GM19351 (cell line): ENCODE results near the gene FXYD5.
A peak's percentile ranks its signal among the peaks of the same experiment; 100 is the strongest.

Source experiments
- ATAC-seq: cut with Tn5 transposase; IDR thresholded peaks from one replicate; pipeline ENCODE4 v1.9.1; 2021; ENCODE audit warnings: mild to moderate bottlenecking, moderate library complexity; ENCODE audit not compliant: unreplicated experiment

Gene FXYD5

DNA sequence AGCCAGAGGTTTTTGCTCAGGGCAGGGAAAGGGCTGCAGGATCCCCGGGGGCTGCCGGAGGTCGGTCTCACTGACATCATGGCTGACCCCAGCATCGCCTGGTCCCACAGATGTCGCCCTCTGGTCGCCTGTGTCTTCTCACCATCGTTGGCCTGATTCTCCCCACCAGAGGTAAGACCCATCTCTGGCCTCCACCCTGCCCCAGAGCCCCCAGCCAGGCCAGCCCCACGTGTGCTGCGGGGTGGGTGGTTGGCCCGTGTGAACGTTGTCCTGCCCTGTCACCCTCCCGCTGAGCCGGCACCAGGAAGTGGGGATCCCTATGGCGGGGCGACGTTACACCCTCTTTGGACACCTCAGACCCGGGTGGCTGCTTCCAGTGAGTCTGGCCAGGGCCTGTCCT is 906 bp downstream of the FXYD5 start:
- peak; percentile 39 for ATAC-seq

DNA sequence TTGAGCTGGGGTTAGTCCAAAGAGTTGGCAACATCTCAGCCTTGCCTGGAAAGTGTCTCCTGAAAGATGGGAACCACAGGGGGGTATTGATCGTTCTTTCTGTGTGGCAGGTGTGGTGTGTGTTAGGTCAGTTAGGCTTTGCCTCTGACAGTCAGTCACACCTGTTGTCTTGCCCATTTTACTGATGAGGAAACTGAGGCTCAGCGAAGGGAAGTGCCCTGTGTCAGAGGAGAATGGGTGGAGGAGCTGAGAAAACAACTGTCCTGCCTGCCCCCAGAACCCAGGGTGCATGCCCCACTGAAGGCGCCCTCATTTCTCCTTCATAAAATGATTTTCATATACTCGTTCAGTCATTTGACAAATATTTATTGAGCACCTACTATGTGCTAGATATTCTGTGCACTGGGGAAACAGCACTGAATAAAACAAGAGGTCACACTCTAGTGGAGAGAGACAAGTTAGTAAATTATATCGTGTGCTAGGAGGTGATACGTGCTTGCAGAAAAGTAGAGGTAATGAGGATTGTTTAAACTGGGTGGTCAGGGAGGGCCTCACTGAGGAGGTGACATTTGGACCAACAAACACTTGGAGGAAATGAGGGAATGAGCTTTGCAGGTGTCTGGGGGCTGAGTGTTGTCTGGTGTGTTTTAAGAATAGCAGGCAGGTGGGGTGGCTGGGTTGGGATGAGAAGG is 1.6 kb downstream of the FXYD5 start:
- no peak for ATAC-seq

DNA sequence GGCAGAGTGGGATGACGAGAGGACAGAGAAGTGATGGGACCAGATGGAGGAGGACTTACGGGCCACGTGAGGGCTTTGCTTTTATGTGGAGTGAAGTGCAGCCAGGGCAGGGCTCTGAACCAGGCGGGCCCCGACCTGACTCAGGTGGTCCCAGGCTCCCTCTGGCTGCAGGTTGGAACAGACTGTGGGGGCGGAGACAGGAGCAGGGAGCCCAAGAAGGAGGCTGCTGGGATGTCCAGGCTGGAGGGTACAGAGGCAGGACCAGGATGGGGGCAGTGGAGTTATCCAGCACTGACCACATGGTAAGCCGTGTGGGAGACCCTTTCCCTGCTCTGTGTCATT is 2.1 kb downstream of the FXYD5 start:
- no peak for ATAC-seq

DNA sequence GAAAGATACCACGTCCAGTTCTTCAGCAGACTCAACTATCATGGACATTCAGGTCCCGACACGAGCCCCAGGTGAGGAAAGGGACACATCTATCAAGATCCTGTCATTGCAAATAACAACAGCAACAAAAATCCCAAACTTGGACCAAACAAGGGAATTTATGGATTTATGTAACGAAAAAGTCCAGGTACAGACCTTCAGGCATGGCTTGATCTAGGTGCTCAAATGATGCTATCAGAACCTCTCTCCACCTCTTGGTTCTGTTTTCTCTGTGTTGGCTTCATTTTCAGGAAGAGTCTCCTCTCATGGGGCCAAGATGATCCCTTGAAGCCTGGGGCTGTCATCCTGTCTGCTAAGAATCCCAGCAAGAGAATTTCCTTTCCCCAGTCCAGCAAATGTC is 2.9 kb downstream of the FXYD5 start:
- ATAC-seq, result no peak

DNA sequence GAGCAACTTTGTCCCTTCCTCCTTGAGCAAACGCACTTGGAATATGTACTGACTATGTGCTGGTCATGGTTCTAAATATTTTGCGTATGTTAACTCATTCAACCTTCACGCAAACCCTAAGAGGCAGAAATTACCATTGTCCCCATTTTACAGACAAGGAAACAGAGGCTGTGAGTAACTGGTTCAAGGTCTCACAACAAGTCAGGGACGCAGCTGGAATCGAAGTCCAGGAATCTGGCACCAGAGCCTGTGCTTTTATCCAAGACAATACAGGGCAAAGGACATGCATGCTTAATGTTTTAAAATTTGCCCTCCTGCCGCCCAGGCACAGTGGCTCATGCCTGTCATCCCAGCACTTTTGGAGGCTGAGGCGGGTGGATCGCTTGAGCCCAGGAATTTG is 5.1 kb downstream of the FXYD5 start:
- ATAC-seq, result no peak

DNA sequence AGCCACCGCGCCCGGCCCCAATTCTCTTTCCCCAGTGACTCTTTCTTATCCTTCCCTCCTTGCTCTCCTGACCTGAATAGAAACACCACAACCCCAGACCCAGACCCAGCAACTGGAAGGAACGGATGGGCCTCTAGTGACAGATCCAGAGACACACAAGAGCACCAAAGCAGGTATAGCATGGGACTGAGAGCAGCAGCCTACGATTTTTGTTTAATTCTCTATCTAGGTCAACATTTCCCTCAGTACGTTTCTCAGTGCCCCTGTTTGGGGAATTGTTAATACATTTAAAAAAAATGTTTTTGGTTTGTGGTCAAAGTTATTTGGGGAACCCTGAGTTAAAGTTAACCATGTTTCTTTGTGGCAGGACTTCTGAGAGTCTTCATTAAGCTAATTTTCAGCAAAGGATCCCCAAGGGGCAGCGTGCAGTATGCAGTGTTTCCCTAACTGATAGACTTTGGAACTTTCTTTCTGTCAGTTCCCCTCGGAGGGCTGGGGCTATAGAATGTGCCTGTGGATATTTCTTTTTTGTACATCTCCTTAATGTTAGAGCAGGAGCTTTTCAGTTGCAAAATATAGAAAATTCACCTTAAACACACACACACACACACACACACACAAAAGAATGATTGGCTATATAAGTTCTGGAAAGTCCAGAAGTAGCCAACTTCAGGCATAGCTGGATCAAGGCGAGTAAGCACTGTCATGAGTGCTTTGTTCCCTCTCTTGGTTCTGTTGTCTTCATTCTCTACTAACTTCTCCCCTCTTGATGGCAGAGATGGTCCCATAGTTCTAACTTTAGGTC is 6.3 kb downstream of the FXYD5 start:
- ATAC-seq, result no peak

DNA sequence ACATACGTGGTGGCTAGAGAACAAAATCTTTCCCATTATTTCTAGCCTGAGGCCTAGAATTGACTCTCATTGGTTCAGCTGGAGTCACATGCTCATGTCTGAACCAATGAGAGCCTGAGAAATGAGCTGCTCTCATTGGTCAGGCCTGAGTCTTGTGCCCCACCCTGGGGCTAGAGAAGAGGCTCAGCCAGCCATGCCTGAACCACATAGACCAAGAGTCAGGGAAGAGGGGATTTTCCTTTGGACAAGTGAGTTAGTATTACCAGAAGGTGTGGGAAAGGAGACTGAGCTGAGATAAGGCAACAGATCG is 6.9 kb downstream of the FXYD5 start:
- ATAC-seq, result no peak

DNA sequence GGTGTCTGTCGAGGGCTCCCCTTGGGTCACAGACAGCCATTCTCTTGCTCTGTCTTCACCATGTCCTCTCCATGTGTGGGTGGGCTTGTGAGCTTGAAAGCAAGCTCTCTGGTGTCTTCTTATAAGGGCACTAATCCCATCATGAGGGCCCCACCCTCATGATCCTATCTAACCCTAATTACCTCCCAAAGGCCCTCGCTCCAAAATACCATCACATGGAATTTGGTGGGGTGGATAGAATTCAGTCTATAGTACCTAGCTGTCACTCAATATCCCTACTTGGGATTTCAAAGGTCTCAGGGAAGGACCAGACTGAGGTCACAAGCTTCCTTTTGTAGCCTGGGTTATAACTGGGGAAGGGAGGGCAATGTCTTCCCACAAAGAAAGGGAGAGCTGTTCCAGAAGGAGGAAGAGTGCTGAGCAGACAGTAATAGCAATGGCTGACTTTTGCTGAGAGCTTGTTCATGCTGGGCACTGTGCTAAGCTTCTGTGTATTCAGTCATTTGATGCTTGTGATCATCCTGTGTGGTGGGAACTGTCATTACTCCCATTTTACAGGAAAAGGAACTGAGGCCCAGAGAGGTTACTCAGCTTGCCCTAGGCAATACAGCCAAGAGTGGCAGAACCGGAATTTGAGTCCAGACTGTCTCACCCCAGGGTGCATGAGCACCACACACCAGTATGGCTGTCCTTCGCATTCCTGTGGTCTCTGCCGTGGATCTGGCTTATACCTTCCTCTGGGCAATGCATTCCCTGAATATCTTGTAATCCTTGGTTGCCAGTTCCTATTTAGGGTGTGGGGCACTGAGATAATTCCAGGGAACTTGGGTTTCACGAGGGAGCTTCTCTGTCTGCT is 8.2 kb downstream of the FXYD5 start:
- ATAC-seq, result no peak

DNA sequence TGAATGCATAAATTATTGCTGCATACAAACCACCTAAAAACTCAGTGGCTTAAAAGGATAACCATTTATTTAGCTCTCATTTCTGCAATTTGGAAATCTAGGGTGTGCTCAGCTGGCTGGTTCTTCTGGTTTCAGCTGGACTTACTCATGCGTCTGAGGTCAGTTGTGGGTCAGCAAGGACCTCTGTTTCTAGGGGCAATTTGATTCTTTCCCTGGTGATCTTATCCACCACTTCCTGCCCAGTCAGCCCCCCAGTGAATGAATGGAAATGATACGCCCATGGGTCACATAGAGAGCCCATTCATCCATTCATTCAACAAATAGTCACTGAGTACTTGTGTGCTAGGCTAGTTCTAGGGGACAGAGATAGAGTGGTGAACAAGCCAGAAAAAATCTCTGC is 9.9 kb downstream of the FXYD5 start:
- no peak for ATAC-seq

DNA sequence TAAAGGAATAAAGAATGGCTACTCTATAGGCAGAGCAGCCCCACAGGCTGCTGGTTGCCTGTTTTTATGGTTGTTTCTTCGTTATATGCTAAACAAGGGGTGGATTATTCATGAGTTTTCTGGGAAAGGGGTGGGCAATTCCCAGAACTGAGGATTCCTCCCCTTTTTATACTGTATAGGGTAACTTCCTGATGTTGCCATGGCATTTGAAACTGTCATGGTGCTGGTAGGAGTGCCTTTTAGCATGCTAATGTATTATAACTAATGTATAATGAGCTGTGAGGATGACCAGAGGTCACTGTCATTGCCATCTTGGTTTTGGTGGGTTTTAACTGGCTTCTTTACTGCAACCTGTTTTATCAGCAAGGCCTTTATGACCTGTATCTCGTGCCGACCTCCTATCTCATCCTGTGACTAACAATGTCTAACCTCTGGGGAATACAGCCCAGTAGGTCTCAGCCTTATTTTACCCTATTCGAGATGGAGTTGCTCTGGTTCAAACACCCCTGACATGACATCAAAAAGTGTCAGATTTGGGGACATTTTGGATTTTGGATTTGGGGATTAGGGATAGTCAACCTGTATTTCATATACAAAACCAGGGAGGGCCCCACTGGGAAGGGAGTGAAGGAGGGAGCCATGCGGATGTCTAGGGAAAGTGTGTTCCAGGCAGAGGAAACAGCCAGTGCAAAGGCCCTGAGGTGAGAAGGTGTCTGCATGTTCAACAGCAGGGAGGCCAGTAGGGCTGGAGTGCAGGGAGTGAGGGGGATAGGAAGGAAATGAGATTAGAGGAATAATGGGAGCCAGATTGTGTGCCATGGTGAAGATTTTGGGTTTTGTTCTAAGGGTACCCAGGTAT is 10.9 kb downstream of the FXYD5 start:
- no peak for ATAC-seq

DNA sequence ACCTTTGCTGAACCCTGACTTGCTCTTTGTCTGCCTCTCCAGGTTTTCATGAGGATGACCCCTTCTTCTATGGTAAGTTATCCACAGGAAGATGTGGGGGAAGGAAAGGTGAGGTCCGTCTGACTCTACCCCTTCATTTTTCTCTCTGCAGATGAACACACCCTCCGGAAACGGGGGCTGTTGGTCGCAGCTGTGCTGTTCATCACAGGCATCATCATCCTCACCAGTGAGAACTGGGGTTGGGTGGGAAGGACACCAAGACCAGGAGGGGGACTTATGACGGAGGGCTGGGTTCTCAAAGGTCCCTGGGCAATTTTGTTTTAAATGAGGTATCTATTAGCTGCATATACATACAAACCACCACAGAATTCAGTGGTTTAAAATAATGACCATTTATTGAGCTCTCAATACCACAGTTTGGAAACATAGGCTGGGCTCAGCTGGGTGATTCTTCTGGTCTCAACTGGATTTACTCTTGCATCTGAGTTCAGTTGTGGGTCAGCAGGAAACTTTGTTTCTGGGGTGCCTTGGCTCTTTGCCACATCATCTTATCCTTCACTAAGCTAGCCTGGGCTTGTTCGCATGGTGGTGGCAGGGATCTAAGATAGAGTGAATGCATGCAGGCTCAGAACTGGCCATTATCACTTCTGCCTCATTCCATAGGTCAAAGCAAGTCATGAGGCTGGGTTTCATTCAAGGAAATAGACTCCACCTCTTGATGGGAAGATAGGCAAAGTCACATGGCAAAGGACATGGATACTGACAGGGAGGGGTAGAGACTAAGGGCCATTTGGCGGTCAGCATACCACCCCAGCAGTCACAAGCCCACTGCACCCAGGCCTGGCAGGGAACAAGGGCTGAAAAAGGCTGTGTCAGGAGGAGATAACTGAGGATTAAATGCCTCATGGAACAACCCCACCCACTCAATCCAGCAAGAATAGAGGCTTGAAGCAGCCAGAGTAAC is 11.8 kb downstream of the FXYD5 start:
- ATAC-seq, result no peak

DNA sequence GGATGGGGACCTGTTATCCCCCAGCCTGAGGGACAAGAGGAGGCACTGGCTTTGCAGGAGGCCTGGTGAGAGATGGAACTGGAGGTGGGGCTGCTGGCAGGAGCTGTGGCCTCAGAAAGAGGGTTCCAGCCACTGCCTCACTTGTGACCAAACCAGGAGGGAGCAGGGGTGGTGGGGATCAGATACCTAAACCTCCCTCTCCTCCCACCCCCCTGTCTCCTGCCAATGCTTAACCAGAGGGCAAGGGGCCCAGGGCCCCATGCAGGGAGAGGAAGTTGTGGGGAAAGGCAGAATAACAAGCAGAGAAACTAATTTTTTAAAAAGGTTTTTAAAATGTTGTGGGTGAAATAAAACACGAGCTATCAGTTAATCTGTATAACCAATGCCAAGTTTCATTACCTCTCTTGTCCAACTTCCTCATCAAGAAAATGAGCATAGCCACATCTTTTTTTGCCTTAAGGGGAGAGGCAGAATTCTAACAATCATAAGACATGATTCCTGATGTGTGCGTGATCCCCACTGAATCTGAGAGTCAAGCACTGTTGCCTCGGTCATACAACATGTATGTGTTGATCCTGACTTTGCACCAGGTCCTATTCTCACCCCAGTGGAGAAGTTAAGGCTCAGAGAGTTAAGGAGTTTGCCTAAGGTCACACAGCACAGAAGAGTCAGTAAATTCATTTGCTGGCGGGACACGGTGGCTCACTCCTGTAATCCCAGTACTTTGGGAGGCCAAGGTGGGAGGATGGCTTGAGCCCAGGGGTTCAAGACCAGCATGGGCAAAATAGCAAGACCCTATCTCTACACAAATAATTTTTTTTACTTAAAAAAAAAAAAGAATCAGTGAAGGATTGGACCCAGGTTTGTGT is 12.9 kb downstream of the FXYD5 start:
- ATAC-seq, result no peak

DNA sequence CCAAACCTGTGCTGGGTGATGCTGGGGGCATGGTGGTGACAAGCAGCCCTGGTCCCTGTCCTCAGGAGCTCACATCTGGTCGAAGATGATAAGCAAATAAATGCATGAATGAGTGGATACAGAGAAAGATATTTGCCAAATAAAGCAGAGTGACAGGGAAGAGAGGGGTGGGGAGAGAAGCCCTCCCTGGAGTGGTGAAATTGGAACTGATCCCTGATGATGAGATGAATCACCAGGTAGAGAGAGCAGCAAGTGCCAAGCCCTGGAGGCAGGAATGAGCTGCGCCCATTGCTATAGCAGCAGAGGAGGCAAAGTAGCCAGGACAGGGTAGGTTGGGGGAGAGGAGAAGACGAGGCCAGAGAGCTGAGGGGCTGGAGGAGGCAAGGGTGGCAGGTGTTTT is 13.7 kb downstream of the FXYD5 start:
- no peak for ATAC-seq

DNA sequence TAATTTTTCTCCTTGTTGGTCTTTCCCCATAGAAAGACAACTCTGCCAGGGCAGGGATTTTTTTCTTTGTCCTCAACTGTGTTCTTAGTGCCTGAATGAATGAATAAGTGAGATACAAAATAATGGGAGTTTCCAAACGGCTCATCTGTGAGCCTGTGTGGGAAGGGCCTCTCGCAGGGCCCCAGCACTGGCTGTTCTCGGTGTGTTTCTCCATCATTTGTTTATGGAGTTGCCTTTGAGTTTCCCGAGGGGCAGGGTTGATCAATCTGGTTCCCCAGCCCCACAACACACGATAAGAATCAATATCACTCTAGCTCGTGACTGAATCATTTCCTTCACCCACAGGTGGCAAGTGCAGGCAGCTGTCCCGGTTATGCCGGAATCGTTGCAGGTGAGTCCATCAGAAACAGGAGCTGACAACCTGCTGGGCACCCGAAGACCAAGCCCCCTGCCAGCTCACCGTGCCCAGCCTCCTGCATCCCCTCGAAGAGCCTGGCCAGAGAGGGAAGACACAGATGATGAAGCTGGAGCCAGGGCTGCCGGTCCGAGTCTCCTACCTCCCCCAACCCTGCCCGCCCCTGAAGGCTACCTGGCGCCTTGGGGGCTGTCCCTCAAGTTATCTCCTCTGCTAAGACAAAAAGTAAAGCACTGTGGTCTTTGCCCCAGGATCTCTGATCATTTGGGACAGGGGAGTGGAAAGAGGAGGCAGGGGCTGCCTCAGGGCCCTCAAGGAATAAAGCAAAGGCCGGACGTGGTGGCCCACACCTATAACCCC is 14.9 kb downstream of the FXYD5 start:
- ATAC-seq, result no peak

DNA sequence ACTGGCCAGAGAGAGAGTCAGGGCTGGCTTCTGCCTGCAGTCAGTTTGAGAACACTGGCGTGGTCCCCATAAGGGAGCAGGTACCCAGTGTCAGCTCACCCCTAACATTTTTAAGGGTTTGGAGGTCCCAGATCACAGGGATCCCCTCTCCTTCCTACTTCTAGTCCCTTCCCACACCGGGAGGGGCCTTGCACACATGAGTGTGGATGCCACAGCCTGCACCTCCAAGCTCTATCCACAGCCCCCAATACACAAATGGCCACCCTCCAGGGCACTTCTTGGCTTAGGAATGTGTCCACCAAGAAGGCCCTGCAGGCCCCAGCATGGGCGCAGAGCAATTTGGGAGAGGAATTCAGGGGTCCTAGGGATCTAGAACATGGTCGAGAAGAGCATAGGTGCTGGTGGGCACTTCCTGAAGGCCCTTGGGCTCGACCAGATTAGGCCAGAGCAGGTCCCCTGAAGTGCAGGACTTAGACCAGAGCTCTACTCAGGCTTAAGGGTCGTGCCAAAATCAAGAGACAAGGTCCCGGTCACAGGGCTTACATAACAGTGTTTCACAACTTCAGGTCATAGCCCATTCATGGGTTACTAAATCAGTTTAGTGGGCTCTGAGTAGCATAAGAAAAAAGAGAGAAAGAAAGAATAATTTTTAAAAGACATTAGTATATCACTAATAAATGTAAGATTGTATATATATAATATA is 16.0 kb downstream of the FXYD5 start:
- no peak for ATAC-seq

DNA sequence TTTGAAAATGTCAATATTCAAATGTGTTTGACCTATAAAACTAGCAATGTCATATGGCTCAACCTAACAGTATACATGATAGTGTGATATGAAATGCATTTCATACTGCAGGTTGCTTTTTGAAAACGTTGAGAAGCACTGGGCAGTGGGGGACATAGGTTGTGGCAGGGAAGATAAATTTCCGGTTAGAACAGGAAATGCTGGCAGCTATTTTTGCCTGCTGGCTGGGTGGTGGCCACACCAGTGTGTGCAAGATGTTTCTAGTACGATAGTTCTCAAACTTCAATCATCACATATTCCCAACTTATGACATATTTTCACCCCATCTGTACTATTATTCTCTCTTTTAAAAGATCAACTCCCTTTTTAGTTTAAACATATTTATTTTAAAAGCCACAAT is 17.2 kb downstream of the FXYD5 start:
- no peak for ATAC-seq

DNA sequence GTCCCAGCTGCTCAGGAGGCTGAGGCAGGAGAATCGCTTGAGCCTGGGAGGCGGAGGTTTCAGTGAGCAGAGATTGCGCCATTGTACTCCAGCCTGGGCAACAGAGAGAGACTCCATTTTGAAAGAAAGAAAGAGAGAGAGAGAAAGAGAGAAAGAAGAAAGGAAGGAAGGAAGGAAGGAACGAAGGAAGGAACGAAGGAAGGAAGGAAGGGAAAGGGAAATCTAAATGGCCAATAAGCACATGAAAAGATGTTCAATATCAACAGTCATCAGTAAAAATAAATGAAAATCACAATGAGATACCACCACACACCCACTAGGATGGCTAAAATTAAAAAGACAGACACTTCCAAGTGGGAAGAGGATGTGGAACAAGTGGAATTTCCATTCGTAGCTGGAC is 19.7 kb downstream of the FXYD5 start:
- no peak for ATAC-seq

DNA sequence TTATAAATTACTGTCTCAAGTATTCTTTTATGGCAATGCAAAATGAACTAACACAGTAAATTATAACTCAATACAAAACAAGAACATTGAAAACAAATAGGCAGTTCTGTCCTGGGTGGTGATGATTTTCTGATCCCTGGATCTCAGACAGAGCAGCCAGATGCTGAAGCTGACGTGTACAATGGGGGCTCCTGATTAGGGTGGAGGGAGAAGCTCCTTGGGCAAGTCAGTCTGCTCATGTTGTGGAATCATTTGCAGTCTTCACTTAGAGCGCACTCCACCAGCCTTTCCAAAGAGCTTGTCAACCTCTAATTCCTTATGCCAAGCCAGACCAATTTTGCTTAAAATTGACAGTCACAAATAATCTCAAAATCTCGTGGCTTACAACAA is 21.6 kb downstream of the FXYD5 start:
- ATAC-seq, result no peak
